K562 (cell line): ENCODE results near the gene FMR1. TPM values are rescaled to one million over a fixed set of nuclear protein-coding genes. Genes with fewer than 3 reads are reported as not detected.

Experiments
- ATAC-seq: fragments of 200-7000 bp; cut with Tn5 transposase; 3 replicates; pipeline ENCODE4 v1.9.1; 2020; ENCODE audit warnings: moderate library complexity
- BruUV-seq: library from RNA; stranded (reverse); fragments of 400-500 nt; replicated peaks from 2 replicates; lab custom pipeline; 2021; lab: Mats Ljungman, UMichigan
- CTCF ChIA-PET: fragments of 300-600 bp; formaldehyde crosslinking; extraction: SDS; loops from one replicate; lab custom pipeline; 2021; ENCODE audit warnings: low intra/inter-chr PET ratio; lab: Yijun Ruan, JAX
- POLR2A ChIA-PET: fragments of 300-600, 350-650 bp; sonication (Branson Sonifier 250); formaldehyde crosslinking; extraction: SDS; loops from one replicate; lab custom pipeline; 2021; ENCODE audit warnings: antibody characterized with exemption, inconsistent platforms; lab: Yijun Ruan, JAX
- DNase-seq, 4 experiments: peaks; one replicate each; pipeline versions ENCODE4 v3.0.0 to v3.0.0-alpha.2; 2011 to 2018; ENCODE audit warnings: low spot score in 3 of 4, mixed read lengths in 3 of 4; ENCODE audit errors: extremely low read depth in 1 of 4
- FAIRE-seq: peaks from 2 replicates; lab custom pipeline; 2011; peaks lifted over from hg19 to GRCh38; lab: Jason Lieb, UNC
- H2AFZ ChIP-seq: 2 replicates; pipeline ENCODE4 v1.6.0; 2011; ENCODE audit warnings: low read depth, low read length, control low read depth, inconsistent platforms
- H3K27ac ChIP-seq: fragments of 200-600 bp; 3 replicates; pipeline ENCODE4 v1.8.0; 2011; ENCODE audit warnings: low read depth, mild to moderate bottlenecking, control low read depth, inconsistent platforms, low read length, moderate library complexity, mixed read lengths; ENCODE audit errors: extremely low read depth
- H3K27me3 ChIP-seq, 2 experiments: fragments of 300-600 bp in 1 of 2; 2 replicates in 1 of 2; 3 replicates in 1 of 2; pipeline versions ENCODE4 v1.6.0 to v1.8.0; 2011; ENCODE audit warnings: inconsistent platforms in 2 of 2, low read length in 2 of 2, mild to moderate bottlenecking in 1 of 2, mixed read lengths in 1 of 2, moderate library complexity in 1 of 2; ENCODE audit not compliant: control insufficient read depth in 2 of 2, insufficient read depth in 2 of 2
- H3K36me3 ChIP-seq: fragments of 300-600 bp; 3 replicates; pipeline ENCODE4 v1.8.0; 2011; ENCODE audit warnings: mild to moderate bottlenecking, low read length, inconsistent platforms; ENCODE audit not compliant: control insufficient read depth, insufficient read depth
- H3K4me1 ChIP-seq, 2 experiments: fragments of 200-600 bp in 1 of 2; replicated peaks in 1 of 2; 2 replicates in 1 of 2; 3 replicates in 1 of 2; pipeline versions ENCODE4 v1.5.1 to v1.8.0; 2011; ENCODE audit warnings: inconsistent platforms in 2 of 2, low read length in 2 of 2, mild to moderate bottlenecking in 1 of 2, mixed read lengths in 1 of 2, moderate library complexity in 1 of 2; ENCODE audit not compliant: control insufficient read depth in 2 of 2, insufficient read depth in 2 of 2
- H3K4me2 ChIP-seq: 2 replicates; pipeline ENCODE4 v1.6.1; 2011; ENCODE audit warnings: low read length, control low read depth, inconsistent platforms, mixed read lengths; ENCODE audit not compliant: insufficient read depth
- H3K4me3 ChIP-seq: fragments of 200-600 bp; sonication (generic), shearing (Covaris generic); 2 replicates; pipeline ENCODE4 v1.5.1; 2016; ENCODE audit warnings: control low read depth, inconsistent platforms
- H3K79me2 ChIP-seq: fragments of 200-600 bp; 3 replicates; pipeline ENCODE4 v1.8.0; 2011; ENCODE audit warnings: low read length, inconsistent platforms; ENCODE audit not compliant: control insufficient read depth, insufficient read depth
- H3K9ac ChIP-seq, 2 experiments: 2 replicates each; pipeline versions ENCODE4 v1.6.0 to v1.6.1; 2011; ENCODE audit warnings: low read depth in 2 of 2, low read length in 2 of 2, control low read depth in 1 of 2, inconsistent platforms in 1 of 2, mild to moderate bottlenecking in 1 of 2, mixed read lengths in 1 of 2; ENCODE audit not compliant: insufficient read depth in 1 of 2
- H3K9me1 ChIP-seq: one replicate; pipeline ENCODE4 v1.6.0; 2011; ENCODE audit warnings: inconsistent platforms, mild to moderate bottlenecking, low read length, moderate library complexity; ENCODE audit not compliant: control insufficient read depth, insufficient read depth
- H3K9me3 ChIP-seq: replicated peaks from 2 replicates; pipeline ENCODE4 v1.5.1; 2011; ENCODE audit warnings: low read depth, low read length, inconsistent platforms; ENCODE audit not compliant: control insufficient read depth, insufficient read depth
- H4K20me1 ChIP-seq: replicated peaks from 2 replicates; pipeline ENCODE4 v1.6.1; 2011; ENCODE audit warnings: low read length, inconsistent platforms, mixed read lengths; ENCODE audit not compliant: control insufficient read depth, insufficient read depth
- CBX5 ChIP-seq: IDR thresholded peaks from 2 replicates; pipeline ENCODE4 v1.6.1; 2014; ENCODE audit warnings: low read depth, borderline replicate concordance
- CEBPB ChIP-seq: fragments of 450-650 bp; IDR thresholded peaks from 2 replicates; pipeline ENCODE4 v1.6.1; 2016; ENCODE audit warnings: missing genetic modification characterization, missing compliant biosample characterization
- GTF2E2 ChIP-seq: fragments of 200-800 bp; sonication (Bioruptor generic); IDR thresholded peaks from 2 replicates; pipeline ENCODE4 v1.6.1; 2016; ENCODE audit warnings: missing genetic modification characterization, missing compliant biosample characterization
- KAT8 ChIP-seq: fragments of 450-650 bp; IDR thresholded peaks from 2 replicates; pipeline ENCODE4 v1.6.1; 2016; ENCODE audit warnings: low read depth, mild to moderate bottlenecking
- PTBP1 ChIP-seq: fragments of 200-400 bp; formaldehyde crosslinking; IDR thresholded peaks from 2 replicates; pipeline ENCODE4 v1.6.1; 2017; ENCODE audit warnings: low read depth, low read length
- TCF15 ChIP-seq: fragments of 250-450 bp; sonication (Bioruptor Pico); IDR thresholded peaks from 2 replicates; pipeline ENCODE4 v1.8.0; 2022; ENCODE audit warnings: moderate library complexity, mild to moderate bottlenecking, inconsistent platforms
- WGBS: fragments of 100-300 bp; shearing (Covaris generic); methylation state at CpG from one replicate; pipeline ENCODE4 v1.1.6; 2016; ENCODE audit warnings: low coverage, mixed read lengths; ENCODE audit not compliant: insufficient coverage; ENCODE audit errors: missing lambda C conversion rate; 5-methylcytosine and 5-hydroxymethylcytosine counted together
- in situ Hi-C: fragments of 300-500 bp; cut with MboI; formaldehyde crosslinking; loops from 4 replicates; pipeline ENCODE4 v1.15.0; 2018; ENCODE audit warnings: inconsistent platforms, mixed read lengths
- intact Hi-C: fragments of 100-400 bp; cut with micrococcal nuclease; formaldehyde crosslinking; loops from 2 replicates; pipeline ENCODE4 v1.14.2; 2022
- polyA plus RNA-seq, 8 experiments: library from polyadenylated mRNA; depleted of rRNA in 4 of 8; stranded (reverse) in 5 of 8; unstranded in 3 of 8; fragments of >200 nt; fragmentation: Nextera tagmentation in 2 of 8; fragmentation: Illumina TruSeq in 1 of 8; extraction: Ambion mirVana in 2 of 8; extraction: Trizol in 1 of 8; gene quantifications; 2 replicates each; pipeline versions ENCODE4 v1.2.1 to v1.2.3, GENCODE V29; 2011 to 2014; ENCODE audit warnings: inconsistent platforms in 1 of 8, missing spikeins in 1 of 8
- total RNA-seq, 7 experiments: library from RNA; depleted of rRNA in 6 of 7; stranded (reverse); fragments of >200 nt in 6 of 7; fragmentation: Illumina TruSeq in 2 of 7; extraction: Trizol in 2 of 7; gene quantifications; 2 replicates each; pipeline versions ENCODE4 v1.2.1 to v1.2.3, GENCODE V29; 2011 to 2021; ENCODE audit warnings: low replicate concordance in 1 of 7
- TF ChIP-seq, protein P1 (sequence below): IDR thresholded peaks from 3 replicates; pipeline ENCODE4 v1.6.1; 2011; ENCODE audit warnings: borderline replicate concordance, mild to moderate bottlenecking, moderate library complexity; ENCODE audit not compliant: insufficient read length; ENCODE audit errors: extremely low read depth

FMR1 gene
- total and polyA plus RNA-seq, 9 of the 15 experiments (the other 6 are each of a cell fraction or from before 2014, with no cell fraction given): 4.8 to 26.5 (median 20.5) TPM

DNA sequence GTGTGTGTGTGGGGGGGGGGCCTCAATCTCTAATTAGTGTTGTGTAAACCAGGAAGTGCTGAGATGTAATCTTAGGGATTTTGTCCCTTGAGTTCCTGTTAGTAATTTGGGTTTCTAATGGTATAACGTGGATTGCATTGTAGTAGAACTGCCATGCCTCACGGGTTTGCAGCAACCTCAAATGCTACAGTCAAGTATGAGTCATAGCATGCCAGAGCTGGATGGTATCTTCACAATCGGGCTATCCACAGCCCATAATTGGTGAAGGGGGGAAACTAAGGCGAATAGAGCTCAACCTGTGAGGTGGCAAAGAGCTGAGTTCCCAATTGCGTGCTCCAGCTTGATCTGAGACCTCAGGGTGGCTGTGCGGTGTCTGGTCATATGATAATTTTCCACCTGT, 67.2 kb downstream of the FMR1 start:
- no peak overlapping the region for H3K9ac ChIP-seq
- in situ Hi-C loops: no loop called here
- no peak overlapping the region for H3K4me3 ChIP-seq
- TF ChIP-seq, protein P1, sequence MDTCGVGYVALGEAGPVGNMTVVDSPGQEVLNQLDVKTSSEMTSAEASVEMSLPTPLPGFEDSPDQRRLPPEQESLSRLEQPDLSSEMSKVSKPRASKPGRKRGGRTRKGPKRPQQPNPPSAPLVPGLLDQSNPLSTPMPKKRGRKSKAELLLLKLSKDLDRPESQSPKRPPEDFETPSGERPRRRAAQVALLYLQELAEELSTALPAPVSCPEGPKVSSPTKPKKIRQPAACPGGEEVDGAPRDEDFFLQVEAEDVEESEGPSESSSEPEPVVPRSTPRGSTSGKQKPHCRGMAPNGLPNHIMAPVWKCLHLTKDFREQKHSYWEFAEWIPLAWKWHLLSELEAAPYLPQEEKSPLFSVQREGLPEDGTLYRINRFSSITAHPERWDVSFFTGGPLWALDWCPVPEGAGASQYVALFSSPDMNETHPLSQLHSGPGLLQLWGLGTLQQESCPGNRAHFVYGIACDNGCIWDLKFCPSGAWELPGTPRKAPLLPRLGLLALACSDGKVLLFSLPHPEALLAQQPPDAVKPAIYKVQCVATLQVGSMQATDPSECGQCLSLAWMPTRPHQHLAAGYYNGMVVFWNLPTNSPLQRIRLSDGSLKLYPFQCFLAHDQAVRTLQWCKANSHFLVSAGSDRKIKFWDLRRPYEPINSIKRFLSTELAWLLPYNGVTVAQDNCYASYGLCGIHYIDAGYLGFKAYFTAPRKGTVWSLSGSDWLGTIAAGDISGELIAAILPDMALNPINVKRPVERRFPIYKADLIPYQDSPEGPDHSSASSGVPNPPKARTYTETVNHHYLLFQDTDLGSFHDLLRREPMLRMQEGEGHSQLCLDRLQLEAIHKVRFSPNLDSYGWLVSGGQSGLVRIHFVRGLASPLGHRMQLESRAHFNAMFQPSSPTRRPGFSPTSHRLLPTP: no peak
- no peak for TF ChIP-seq CBX5
- TF ChIP-seq TCF15: no peak
- no peak for TF ChIP-seq PTBP1
- TF ChIP-seq KAT8: no peak
- TF ChIP-seq GTF2E2 (tag): no peak
- TF ChIP-seq CEBPB (tag): no peak
- ChIA-PET POLR2A (no interaction called here), CTCF (no interaction called here)
- H3K27ac ChIP-seq: no peak overlapping the region
- WGBS: 3% methylated on average over 5 of the region's 6 CpGs
- peaks cover 8% of the 10 kb centered on the region; the same call in 2 of the 3 replicates for H3K79me2 ChIP-seq
- no peaks in the 10 kb centered on the region for H3K36me3 ChIP-seq
- H3K9me3 ChIP-seq: no peaks in the 10 kb centered on the region
- BruUV-seq: no TSS peak
- FAIRE-seq (no peak), DNase-seq (no peak), ATAC-seq (no peak)
- peaks cover 0 to 5% of the 10 kb centered on the region in 2 experiments; a peak in 1 of 5 replicates for H3K4me1 ChIP-seq
- H3K27me3 ChIP-seq: no peaks in the 10 kb centered on the region
- no peaks in the 10 kb centered on the region for H4K20me1 ChIP-seq
- no peak overlapping the region for H3K4me2 ChIP-seq
- no peaks in the 10 kb centered on the region for H3K9me1 ChIP-seq
- intact Hi-C loops: no loop called here
- H2AFZ ChIP-seq: no peak overlapping the region
